Fibroblast of villous mesenchyme (primary cell): ENCODE measurements around the gene ATP13A1. TPM values are rescaled to one million over a fixed set of nuclear protein-coding genes. Genes with fewer than 3 reads are reported as not detected.

Experiments used
- DNase-seq: peaks from one replicate; pipeline ENCODE4 v3.0.0-alpha.2; 2010; ENCODE audit warnings: low read depth
- H3K4me3 ChIP-seq: 2 replicates; pipeline ENCODE4 v1.5.1; 2011; ENCODE audit warnings: low read depth, mild to moderate bottlenecking, low read length
- total RNA-seq: library from RNA; depleted of rRNA; stranded (reverse); fragments of >200 nt; gene quantifications from 2 replicates; pipeline ENCODE4 v1.2.3, GENCODE V29; 2012
- TF ChIP-seq, protein P1 (sequence below): IDR thresholded peaks from 2 replicates; pipeline ENCODE4 v1.5.1; 2012; ENCODE audit warnings: low read depth, mild to moderate bottlenecking, low read length; ENCODE audit not compliant: insufficient read depth

The ATP13A1 gene
- total RNA-seq, 1 donor: 44.9 TPM

GRCh38 chr19:19655641-19656343, 7.7 kb downstream of the ATP13A1 start:
- no peak overlapping the region for H3K4me3 ChIP-seq
- DNase-seq: no peak
- TF ChIP-seq, protein P1, sequence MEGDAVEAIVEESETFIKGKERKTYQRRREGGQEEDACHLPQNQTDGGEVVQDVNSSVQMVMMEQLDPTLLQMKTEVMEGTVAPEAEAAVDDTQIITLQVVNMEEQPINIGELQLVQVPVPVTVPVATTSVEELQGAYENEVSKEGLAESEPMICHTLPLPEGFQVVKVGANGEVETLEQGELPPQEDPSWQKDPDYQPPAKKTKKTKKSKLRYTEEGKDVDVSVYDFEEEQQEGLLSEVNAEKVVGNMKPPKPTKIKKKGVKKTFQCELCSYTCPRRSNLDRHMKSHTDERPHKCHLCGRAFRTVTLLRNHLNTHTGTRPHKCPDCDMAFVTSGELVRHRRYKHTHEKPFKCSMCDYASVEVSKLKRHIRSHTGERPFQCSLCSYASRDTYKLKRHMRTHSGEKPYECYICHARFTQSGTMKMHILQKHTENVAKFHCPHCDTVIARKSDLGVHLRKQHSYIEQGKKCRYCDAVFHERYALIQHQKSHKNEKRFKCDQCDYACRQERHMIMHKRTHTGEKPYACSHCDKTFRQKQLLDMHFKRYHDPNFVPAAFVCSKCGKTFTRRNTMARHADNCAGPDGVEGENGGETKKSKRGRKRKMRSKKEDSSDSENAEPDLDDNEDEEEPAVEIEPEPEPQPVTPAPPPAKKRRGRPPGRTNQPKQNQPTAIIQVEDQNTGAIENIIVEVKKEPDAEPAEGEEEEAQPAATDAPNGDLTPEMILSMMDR: no peak

GRCh38 chr19:19655051-19655594, 8.4 kb downstream of the ATP13A1 start:
- no peak overlapping the region for H3K4me3 ChIP-seq
- no peak for DNase-seq
- TF ChIP-seq, protein P1: no peak

DNA sequence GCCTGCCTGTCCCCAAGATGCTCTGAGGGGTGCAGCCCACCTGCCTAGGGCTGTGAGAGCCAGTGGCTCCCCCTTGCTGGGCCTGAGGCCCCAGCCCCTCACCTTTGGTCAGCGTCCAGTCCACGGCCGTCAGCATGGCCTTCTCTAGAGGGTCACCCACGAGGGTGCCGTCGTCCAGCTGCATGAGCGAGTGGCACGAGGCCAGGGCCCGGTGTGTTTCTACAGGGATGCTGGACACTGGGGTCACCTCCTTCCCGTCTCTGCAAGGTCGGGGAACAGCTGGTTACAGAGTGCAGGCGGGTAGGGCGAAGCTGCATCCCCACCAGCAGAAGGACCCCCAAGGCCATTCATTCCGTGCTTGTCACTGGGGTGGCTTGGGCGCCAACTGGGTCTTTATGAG, 9.0 kb downstream of the ATP13A1 start:
- H3K4me3 ChIP-seq: no peak overlapping the region
- TF ChIP-seq, protein P1: no peak
- no peak for DNase-seq

GRCh38 chr19:19653597-19654147, 9.8 kb downstream of the ATP13A1 start:
- TF ChIP-seq, protein P1: no peak
- no peak overlapping the region for H3K4me3 ChIP-seq
- no peak for DNase-seq

DNA sequence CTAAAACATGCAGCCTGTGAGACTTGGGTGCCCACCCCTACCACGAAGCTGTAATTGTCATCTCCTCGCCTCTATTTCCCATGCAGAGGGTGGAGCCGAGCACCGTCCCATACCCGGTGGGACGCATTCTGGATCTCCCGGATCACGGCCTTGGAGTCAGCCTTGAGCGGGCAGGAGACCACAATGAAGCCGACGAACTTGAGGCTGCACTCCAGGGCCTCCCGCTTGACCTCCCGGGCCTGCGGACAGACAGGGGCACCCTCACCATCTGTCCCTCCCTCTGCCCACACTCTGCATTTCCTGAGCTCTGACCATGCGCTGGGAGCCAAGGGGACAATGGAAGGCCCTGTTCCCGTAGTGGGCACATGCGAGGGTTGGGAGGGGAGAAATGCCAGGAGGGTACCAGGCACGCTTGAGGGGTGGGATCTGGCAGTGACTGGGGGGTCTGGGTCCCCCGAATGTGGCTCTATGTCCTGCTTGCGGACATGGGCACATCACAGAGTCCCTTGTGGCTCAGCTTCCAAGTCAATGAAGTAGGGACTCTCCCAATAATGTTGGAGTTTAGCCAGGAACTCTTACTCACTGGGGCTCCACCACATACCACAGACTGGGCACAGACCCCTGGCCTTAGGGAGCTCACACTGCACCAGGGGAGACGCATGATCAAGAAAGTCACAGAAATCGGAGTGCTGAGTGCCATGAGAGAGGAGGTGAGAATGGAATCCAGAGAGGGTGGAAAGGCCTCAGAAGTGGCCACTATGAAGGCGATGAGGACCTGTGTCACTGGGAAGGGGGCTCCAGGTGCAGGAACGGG, 10.8 kb downstream of the ATP13A1 start:
- TF ChIP-seq, protein P1: no peak
- no peak overlapping the region for H3K4me3 ChIP-seq
- DNase-seq: no peak

- TF ChIP-seq, protein P1: no peak
- DNase-seq: no peak
- no peak overlapping the region for H3K4me3 ChIP-seq
Measured at GRCh38 chr19:19651076-19651475, 12.4 kb downstream of the ATP13A1 start.
